HepG2 (cell line): ENCODE measurements around the gene FAM240A. TPM values are rescaled to one million over a fixed set of nuclear protein-coding genes. Genes with fewer than 3 reads are reported as not detected.

Source experiments
- CBX5 ChIP-seq: sonication (generic); formaldehyde crosslinking; IDR thresholded peaks from 2 replicates; pipeline ENCODE4 v1.4.0; 2020; ENCODE audit warnings: missing genetic modification reagents, borderline replicate concordance
- CSRNP1 ChIP-seq: sonication (generic); formaldehyde crosslinking; IDR thresholded peaks from 2 replicates; pipeline ENCODE4 v1.8.1; 2023; ENCODE audit warnings: mild to moderate bottlenecking, missing genetic modification reagents
- FOXK1 ChIP-seq: sonication (generic); formaldehyde crosslinking; IDR thresholded peaks from 2 replicates; pipeline ENCODE4 v1.4.0; 2020; ENCODE audit warnings: low read depth, missing genetic modification reagents, borderline replicate concordance
- HNRNPLL ChIP-seq: fragments of 200-400 bp; formaldehyde crosslinking; IDR thresholded peaks from 2 replicates; pipeline ENCODE4 v1.6.1; 2017; ENCODE audit warnings: mild to moderate bottlenecking, low read depth, low read length; ENCODE audit not compliant: poor library complexity, severe bottlenecking
- KLF16 ChIP-seq, 2 experiments: sonication (generic) in 1 of 2; formaldehyde crosslinking in 1 of 2; IDR thresholded peaks; 2 replicates each; pipeline versions ENCODE4 v1.6.1 to v1.8.0; 2016 to 2023; ENCODE audit warnings: missing genetic modification reagents in 2 of 2, missing compliant biosample characterization in 1 of 2
- MED1 ChIP-seq: sonication (generic); formaldehyde crosslinking; IDR thresholded peaks from 2 replicates; pipeline ENCODE4 v1.4.0; 2020; ENCODE audit warnings: missing genetic modification reagents
- MYC ChIP-seq: sonication (generic); formaldehyde crosslinking; IDR thresholded peaks from 2 replicates; pipeline ENCODE4 v1.9.0; 2021; ENCODE audit warnings: missing genetic modification reagents, borderline replicate concordance
- NRL ChIP-seq: sonication (generic); formaldehyde crosslinking; IDR thresholded peaks from 2 replicates; pipeline ENCODE4 v1.5.0; 2020; ENCODE audit warnings: missing genetic modification reagents, mild to moderate bottlenecking, moderate library complexity, borderline replicate concordance
- PATZ1 ChIP-seq: sonication (generic); formaldehyde crosslinking; IDR thresholded peaks from 2 replicates; pipeline ENCODE4 v1.4.0; 2020; ENCODE audit warnings: missing genetic modification reagents
- PRDM15 ChIP-seq: sonication (generic); formaldehyde crosslinking; IDR thresholded peaks from 2 replicates; pipeline ENCODE4 v1.4.0; 2020; ENCODE audit warnings: missing genetic modification reagents
- RARG ChIP-seq: sonication (generic); formaldehyde crosslinking; IDR thresholded peaks from 2 replicates; pipeline ENCODE4 v1.4.0; 2020; ENCODE audit warnings: low read depth, mild to moderate bottlenecking, missing genetic modification reagents
- SIN3A ChIP-seq: IDR thresholded peaks from 2 replicates; pipeline ENCODE4 v1.6.1; 2011; ENCODE audit warnings: low read depth, mild to moderate bottlenecking, control low read depth, low read length, borderline replicate concordance
- SOX6 ChIP-seq, 2 experiments: fragments of 450-650 bp in 1 of 2; sonication (generic) in 1 of 2; formaldehyde crosslinking in 1 of 2; IDR thresholded peaks; 2 replicates each; pipeline versions ENCODE4 v1.4.0 to v1.6.1; 2017 to 2020; ENCODE audit warnings: antibody characterized with exemption in 1 of 2, mild to moderate bottlenecking in 1 of 2, missing genetic modification reagents in 1 of 2
- ZFY ChIP-seq: sonication (generic); formaldehyde crosslinking; IDR thresholded peaks from 2 replicates; pipeline ENCODE4 v1.4.0; 2020; ENCODE audit warnings: missing genetic modification reagents
- ZNF263 ChIP-seq: sonication (generic); formaldehyde crosslinking; IDR thresholded peaks from 2 replicates; pipeline ENCODE4 v1.4.0; 2020; ENCODE audit warnings: missing genetic modification reagents
- ZNF296 ChIP-seq: sonication (generic); formaldehyde crosslinking; conservative IDR thresholded peaks from 2 replicates; pipeline ENCODE4 v1.5.0; 2020; ENCODE audit warnings: mild to moderate bottlenecking, missing genetic modification reagents
- ZNF335 ChIP-seq: sonication (generic); formaldehyde crosslinking; IDR thresholded peaks from 2 replicates; pipeline ENCODE4 v1.4.0; 2020; ENCODE audit warnings: missing genetic modification reagents
- ZNF501 ChIP-seq: sonication (generic); formaldehyde crosslinking; IDR thresholded peaks from 2 replicates; pipeline ENCODE4 v1.5.1; 2020; ENCODE audit warnings: mild to moderate bottlenecking, moderate library complexity, missing genetic modification reagents
- ZNF543 ChIP-seq: sonication (generic); formaldehyde crosslinking; IDR thresholded peaks from 2 replicates; pipeline ENCODE4 v1.4.0; 2020; ENCODE audit warnings: mild to moderate bottlenecking, missing genetic modification reagents
- ZNF709 ChIP-seq: sonication (generic); formaldehyde crosslinking; IDR thresholded peaks from 2 replicates; pipeline ENCODE4 v1.5.0; 2020; ENCODE audit warnings: mild to moderate bottlenecking, missing genetic modification reagents
- polyA plus RNA-seq, 8 experiments: library from polyadenylated mRNA; depleted of rRNA in 3 of 8; stranded (reverse) in 7 of 8; unstranded in 1 of 8; fragments of >200 nt; fragmentation: Illumina TruSeq in 4 of 8; extraction: Trizol in 4 of 8; gene quantifications; 2 replicates each; pipeline versions ENCODE4 v1.2.1 to v1.2.3, GENCODE V29; 2011 to 2016; ENCODE audit warnings: low read depth in 4 of 8, missing spikeins in 1 of 8, mixed read lengths in 1 of 8; ENCODE audit not compliant: insufficient read depth in 1 of 8
- total RNA-seq, 5 experiments: library from RNA; depleted of rRNA; stranded (reverse); fragments of >200 nt; fragmentation: Illumina TruSeq; extraction: Trizol; gene quantifications; 2 replicates each; pipeline ENCODE4 v1.2.3, GENCODE V29; 2016; ENCODE audit warnings: low read depth in 1 of 5

Gene FAM240A
- total and polyA plus RNA-seq, 2 of the 13 experiments (the other 11 are each of a cell fraction or from before 2014, with no cell fraction given): not detected

- TF ChIP-seq RARG (CRISPR knock-in tag) (no peak), HNRNPLL (peak; percentile 25), ZNF543 (CRISPR knock-in tag) (peak; percentile 58; the same call in 1 of the 2 replicates), ZNF296 (CRISPR knock-in tag) (no peak), SOX6 (IDR thresholded peaks at IDR 0.05) (no peak), SOX6 (CRISPR knock-in tag; IDR thresholded peaks at IDR 0.05) (peak; percentile 48), ZNF263 (CRISPR knock-in tag) (0 out of 2 replicates have a peak, but pooled peaks have one; percentile 16), NRL (peak; percentile 84), FOXK1 (CRISPR knock-in tag) (peak; percentile 74; the same call in 1 of the 2 replicates), ZNF335 (CRISPR knock-in tag) (no peak), ZNF709 (CRISPR knock-in tag) (peak; percentile 69; the same call in 1 of the 2 replicates), ZNF501 (CRISPR knock-in tag) (peak; percentile 56; the same call in 1 of the 2 replicates), PATZ1 (CRISPR knock-in tag) (peak; percentile 56), CSRNP1 (no peak), SIN3A (0 out of 2 replicates have a peak, but pooled peaks have one; percentile 18), MYC (CRISPR knock-in tag) (peak; percentile 3; the same call in 1 of the 2 replicates), MED1 (CRISPR knock-in tag) (peak; percentile 34; the same call in 1 of the 2 replicates), CBX5 (no peak), ZFY (CRISPR knock-in tag) (peak; percentile 28; the same call in 1 of the 2 replicates), PRDM15 (CRISPR knock-in tag) (0 out of 2 replicates have a peak, but pooled peaks have one; percentile 41), KLF16 (CRISPR knock-in tag; IDR thresholded peaks at IDR 0.05) (0 out of 4 replicates have a peak, but pooled peaks of 1 of the 2 experiments have one; percentile 57)
These were observed 46.2 kb upstream of the FAM240A start, which contains the start of gene LRRC2 (continued) for GRCh38 chr3:46566040-46566641.
